Measurements from ENCODE around the gene HDGFL3.

DNA sequence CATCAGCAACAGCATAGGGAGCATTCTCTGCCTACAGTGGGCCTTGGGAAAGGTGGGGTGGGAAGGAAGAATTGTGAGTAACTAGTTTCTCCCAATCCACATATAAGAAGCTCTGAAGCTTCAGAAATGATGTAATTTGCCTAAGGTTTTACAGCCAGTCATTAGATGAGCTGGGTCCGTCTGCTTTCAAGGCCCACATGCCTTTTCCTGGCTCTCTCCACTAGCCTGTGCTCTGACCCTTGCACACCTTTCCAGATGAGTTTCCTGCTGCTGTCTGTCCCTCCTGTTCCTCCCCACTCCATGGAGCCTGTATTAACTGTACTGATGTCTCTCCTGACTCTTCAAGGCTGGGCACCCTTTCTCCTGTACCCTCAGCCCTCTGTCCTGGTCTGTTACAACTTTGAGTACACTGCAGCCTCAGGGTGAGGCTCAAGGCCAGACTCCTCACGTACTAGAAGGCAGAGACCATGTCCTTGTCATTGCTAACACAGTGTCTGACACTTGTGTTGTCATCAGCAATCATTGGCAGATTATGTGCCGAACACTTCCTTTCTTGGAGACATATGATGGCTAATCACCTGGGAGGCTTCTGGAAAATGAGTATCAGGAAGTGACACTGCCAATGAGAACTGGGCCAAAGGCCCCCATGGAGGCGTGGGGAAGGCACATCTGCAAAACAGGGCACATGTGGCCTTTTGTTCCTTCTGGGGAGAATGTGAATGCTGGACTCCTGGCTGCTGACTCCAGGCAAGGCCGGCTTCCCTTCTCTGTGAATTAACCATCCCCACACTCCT is 93.5 kb downstream of the HDGFL3 start:
- TF ChIP-seq LEF1 (IDR thresholded peaks at IDR 0.05; ENCODE audit: borderline replicate concordance) (no peak), SUZ12 (IDR thresholded peaks at IDR 0.05) (no peak), ZNF384 (IDR thresholded peaks at IDR 0.05) (no peak), HDGF (IDR thresholded peaks at IDR 0.05; ENCODE audit: borderline replicate concordance) (no peak)
